OCI-LY7 (cell line): Measurements from ENCODE around the gene PNPLA1. TPM values are rescaled to one million over a fixed set of nuclear protein-coding genes. Genes with fewer than 3 reads are reported as not detected.

ENCODE experiments used
- BruUV-seq: library from RNA; stranded (reverse); fragments of 400-500 nt; replicated peaks from 2 replicates; lab custom pipeline; 2021; lab: Mats Ljungman, UMichigan
- CTCF ChIA-PET: fragments of 300-600 bp; sonication (Branson Sonifier 250); formaldehyde crosslinking; loops from one replicate; lab custom pipeline; 2022; ENCODE audit warnings: antibody characterized with exemption; ENCODE audit not compliant: unreplicated experiment; lab: Charles Lee
- POLR2A ChIA-PET: fragments of 300-600 bp; sonication (Branson Sonifier 250); formaldehyde crosslinking; loops from one replicate; lab custom pipeline; 2022; ENCODE audit warnings: antibody characterized with exemption; lab: Charles Lee
- DNase-seq: peaks from one replicate; pipeline ENCODE4 v3.0.0-alpha.2; 2015; ENCODE audit warnings: low spot score
- H2AFZ ChIP-seq: fragments of 200-600 bp; sonication (generic), shearing (Covaris generic); 2 replicates; pipeline ENCODE4 v1.6.1; 2014; ENCODE audit warnings: mild to moderate bottlenecking, antibody characterized with exemption, low read length, moderate library complexity
- H3K27ac ChIP-seq: fragments of 200-600 bp; sonication (generic); 2 replicates; pipeline ENCODE4 v1.5.1; 2014; ENCODE audit warnings: mixed run types, low read depth, mild to moderate bottlenecking, moderate library complexity, low read length, inconsistent platforms; ENCODE audit not compliant: poor library complexity, severe bottlenecking
- H3K36me3 ChIP-seq: fragments of 200-600 bp; sonication (generic); 2 replicates; pipeline ENCODE4 v1.6.1; 2014; ENCODE audit warnings: mild to moderate bottlenecking, antibody characterized with exemption, low read length, moderate library complexity, mixed read lengths; ENCODE audit not compliant: insufficient read depth
- H3K4me1 ChIP-seq: fragments of 200-600 bp; sonication (generic); 2 replicates; pipeline ENCODE4 v1.5.1; 2014; ENCODE audit warnings: mild to moderate bottlenecking, low read length; ENCODE audit not compliant: insufficient read depth, poor library complexity, severe bottlenecking
- H3K4me2 ChIP-seq: fragments of 200-600 bp; sonication (generic); 2 replicates; pipeline ENCODE4 v1.6.1; 2014; ENCODE audit warnings: mild to moderate bottlenecking, low read length
- H3K4me3 ChIP-seq: fragments of 200-600 bp; sonication (generic); 2 replicates; pipeline ENCODE4 v1.5.1; 2014; ENCODE audit warnings: mild to moderate bottlenecking, low read depth, low read length; ENCODE audit not compliant: poor library complexity, severe bottlenecking
- H3K79me2 ChIP-seq: fragments of 200-600 bp; sonication (generic); 2 replicates; pipeline ENCODE4 v1.6.1; 2016; ENCODE audit warnings: low read depth, mild to moderate bottlenecking, low read length, moderate library complexity, mixed read lengths; ENCODE audit not compliant: insufficient read depth
- H3K9me2 ChIP-seq: fragments of 200-600 bp; sonication (generic); 2 replicates; pipeline ENCODE4 v1.6.1; 2016; ENCODE audit warnings: mild to moderate bottlenecking, low read length, mixed read lengths; ENCODE audit not compliant: insufficient read depth
- H3K9me3 ChIP-seq: fragments of 200-600 bp; sonication (generic); 2 replicates; pipeline ENCODE4 v1.6.1; 2014; ENCODE audit warnings: mild to moderate bottlenecking, mixed run types, low read length, mixed read lengths
- H4K20me1 ChIP-seq: fragments of 200-600 bp; sonication (generic); 2 replicates; pipeline ENCODE4 v1.6.1; 2014; ENCODE audit warnings: mild to moderate bottlenecking, antibody characterized with exemption, low read length, moderate library complexity, mixed read lengths; ENCODE audit not compliant: insufficient read depth
- EZH2phosphoT487 ChIP-seq: fragments of 200-600 bp; sonication (generic); IDR thresholded peaks from 2 replicates; pipeline ENCODE4 v1.6.1; 2018; ENCODE audit warnings: low read depth, borderline replicate concordance, mild to moderate bottlenecking, mixed run types, antibody characterized with exemption, low read length, moderate library complexity, mixed read lengths
- intact Hi-C: fragments of 100-400 bp; cut with micrococcal nuclease; formaldehyde crosslinking; loops from one replicate; pipeline ENCODE4 v1.10.0; 2022; ENCODE audit not compliant: unreplicated experiment
- total RNA-seq, 2 experiments: library from RNA; depleted of rRNA in 1 of 2; stranded (reverse); fragments of >200 nt in 1 of 2; shearing (Covaris generic) in 1 of 2; gene quantifications; 2 replicates each; pipeline ENCODE4 v1.2.3, GENCODE V29; 2014 to 2022
- TF ChIP-seq, protein P1 (sequence below): fragments of 200-600 bp; sonication (generic); conservative IDR thresholded peaks from 2 replicates; pipeline ENCODE4 v1.5.1; 2014; ENCODE audit warnings: mild to moderate bottlenecking, antibody characterized with exemption, low read length, moderate library complexity, mixed read lengths

The PNPLA1 gene
- total RNA-seq, 2 experiments from 2014 or later = not detected

DNA sequence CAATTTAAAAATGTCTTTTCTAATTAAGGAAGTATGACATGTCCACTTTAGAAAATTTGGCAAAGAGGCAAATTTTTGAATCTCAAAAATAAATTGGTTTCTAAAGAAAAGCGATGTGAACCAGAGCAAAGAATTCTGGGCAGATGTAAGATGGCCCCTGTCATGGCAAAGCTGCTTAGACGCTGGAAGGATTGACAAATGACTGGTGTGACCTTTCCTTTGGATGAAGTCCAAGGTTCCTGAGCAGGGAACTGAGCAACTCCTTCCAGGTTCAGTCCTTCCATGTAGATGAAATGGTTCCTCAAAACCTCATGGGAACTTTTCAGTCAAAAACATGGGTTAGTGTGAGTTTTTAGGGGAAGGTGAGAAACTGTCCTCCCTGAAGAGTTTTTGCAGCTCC is 48.2 kb upstream of the PNPLA1 start:
- no peak overlapping the region for H3K27ac ChIP-seq
- H3K36me3 ChIP-seq = peaks cover 28% of the 10 kb centered on the region
- TF ChIP-seq, protein P1, sequence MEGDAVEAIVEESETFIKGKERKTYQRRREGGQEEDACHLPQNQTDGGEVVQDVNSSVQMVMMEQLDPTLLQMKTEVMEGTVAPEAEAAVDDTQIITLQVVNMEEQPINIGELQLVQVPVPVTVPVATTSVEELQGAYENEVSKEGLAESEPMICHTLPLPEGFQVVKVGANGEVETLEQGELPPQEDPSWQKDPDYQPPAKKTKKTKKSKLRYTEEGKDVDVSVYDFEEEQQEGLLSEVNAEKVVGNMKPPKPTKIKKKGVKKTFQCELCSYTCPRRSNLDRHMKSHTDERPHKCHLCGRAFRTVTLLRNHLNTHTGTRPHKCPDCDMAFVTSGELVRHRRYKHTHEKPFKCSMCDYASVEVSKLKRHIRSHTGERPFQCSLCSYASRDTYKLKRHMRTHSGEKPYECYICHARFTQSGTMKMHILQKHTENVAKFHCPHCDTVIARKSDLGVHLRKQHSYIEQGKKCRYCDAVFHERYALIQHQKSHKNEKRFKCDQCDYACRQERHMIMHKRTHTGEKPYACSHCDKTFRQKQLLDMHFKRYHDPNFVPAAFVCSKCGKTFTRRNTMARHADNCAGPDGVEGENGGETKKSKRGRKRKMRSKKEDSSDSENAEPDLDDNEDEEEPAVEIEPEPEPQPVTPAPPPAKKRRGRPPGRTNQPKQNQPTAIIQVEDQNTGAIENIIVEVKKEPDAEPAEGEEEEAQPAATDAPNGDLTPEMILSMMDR = no peak
- TF ChIP-seq EZH2phosphoT487 = no peak
- H2AFZ ChIP-seq = no peak overlapping the region
- H3K79me2 ChIP-seq = no peaks in the 10 kb centered on the region
- no peak overlapping the region for H3K4me3 ChIP-seq
- ChIA-PET CTCF (no interaction called here), POLR2A (no interaction called here)
- no peaks in the 10 kb centered on the region for H3K4me1 ChIP-seq
- intact Hi-C loops = no loop called here
- no TSS peak for BruUV-seq
- no peak for DNase-seq
- no peaks in the 10 kb centered on the region for H3K9me3 ChIP-seq
- no peaks in the 10 kb centered on the region for H4K20me1 ChIP-seq
- no peak overlapping the region for H3K4me2 ChIP-seq
- H3K9me2 ChIP-seq = no peaks in the 10 kb centered on the region

DNA sequence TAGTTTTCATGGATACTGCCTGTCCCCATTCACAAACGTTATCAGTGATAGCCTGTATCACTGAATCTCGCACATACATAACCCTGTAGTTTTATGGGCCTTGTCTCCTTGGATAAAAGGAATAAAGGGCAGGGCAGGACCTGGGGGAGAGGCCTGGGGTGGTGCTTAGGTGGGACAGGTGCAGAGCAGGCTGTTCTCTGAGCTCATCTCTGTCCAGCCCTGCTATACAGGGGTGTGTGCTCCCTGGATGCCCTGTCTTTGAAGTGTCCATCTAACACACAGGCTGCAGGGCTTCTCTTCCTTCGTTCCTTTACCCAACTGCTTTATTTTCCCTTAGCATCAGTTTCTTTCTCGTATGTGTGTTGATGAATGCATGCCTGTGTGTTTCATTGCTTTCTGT is 46.9 kb upstream of the PNPLA1 start:
- POLR2A ChIA-PET = no interaction called here
- H3K36me3 ChIP-seq = peaks cover 28% of the 10 kb centered on the region
- TF ChIP-seq, protein P1 = no peak
- TF ChIP-seq EZH2phosphoT487 = no peak
- no peaks in the 10 kb centered on the region for H3K9me3 ChIP-seq
- BruUV-seq = no TSS peak
- H3K9me2 ChIP-seq = no peaks in the 10 kb centered on the region
- no peak overlapping the region for H2AFZ ChIP-seq
- H3K4me3 ChIP-seq = no peak overlapping the region
- no peak for DNase-seq
- H3K79me2 ChIP-seq = no peaks in the 10 kb centered on the region
- intact Hi-C loops = no loop called here
- no peaks in the 10 kb centered on the region for H3K4me1 ChIP-seq
- no peak overlapping the region for H3K4me2 ChIP-seq
- no peaks in the 10 kb centered on the region for H4K20me1 ChIP-seq
- CTCF ChIA-PET = no interaction called here
- H3K27ac ChIP-seq = no peak overlapping the region

DNA sequence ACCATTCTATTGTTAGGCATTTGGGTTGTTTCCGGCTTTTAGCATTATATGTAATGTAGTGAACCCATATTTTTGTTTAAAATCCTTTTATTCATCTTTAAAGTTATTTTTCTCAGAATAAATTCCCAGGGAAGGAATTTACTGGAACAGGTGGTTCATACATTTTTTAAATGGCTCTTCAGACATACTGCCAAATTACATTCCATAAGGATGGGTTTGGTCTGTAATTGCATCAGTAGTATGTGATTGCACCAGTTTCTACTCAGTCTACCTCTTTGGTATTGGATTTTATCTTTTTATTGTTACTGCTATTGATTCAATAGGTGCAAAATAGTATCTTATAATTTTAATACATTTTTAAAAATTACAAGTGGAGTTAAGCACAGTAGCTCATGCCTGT is 46.2 kb upstream of the PNPLA1 start:
- Histone ChIP-seq H3K79me2 (no peaks in the 10 kb centered on the region), H3K4me2 (no peak overlapping the region), H4K20me1 (no peaks in the 10 kb centered on the region), H3K4me1 (no peaks in the 10 kb centered on the region), H3K9me2 (no peaks in the 10 kb centered on the region), H3K27ac (no peak overlapping the region), H3K4me3 (no peak overlapping the region), H3K36me3 (peaks cover 26% of the 10 kb centered on the region), H2AFZ (no peak overlapping the region), H3K9me3 (no peaks in the 10 kb centered on the region)
- TF ChIP-seq EZH2phosphoT487 = no peak
- TF ChIP-seq, protein P1 = no peak
- intact Hi-C loops = no loop called here
- no TSS peak for BruUV-seq
- DNase-seq = no peak
- POLR2A ChIA-PET = no interaction called here
- CTCF ChIA-PET = no interaction called here
